Fibroblast of lung (primary cell): ENCODE results near the gene FNDC5.

ENCODE experiments used
- CTCF ChIP-seq, 2 donors: IDR thresholded peaks in 1 of 2; conservative IDR thresholded peaks in 1 of 2; 1 replicate in 1 of 2; 2 replicates in 1 of 2; pipeline ENCODE4 v1.5.1; 2011 to 2012; ENCODE audit warnings: low read length in 2 of 2, control low read depth in 1 of 2, inconsistent platforms in 1 of 2, low read depth in 1 of 2, mild to moderate bottlenecking in 1 of 2
- EZH2 ChIP-seq: IDR thresholded peaks from 2 replicates; pipeline ENCODE4 v1.5.1; 2012; ENCODE audit warnings: low read length, control low read depth, mild to moderate bottlenecking; ENCODE audit errors: missing control alignments

- no peak for TF ChIP-seq CTCF (conservative IDR thresholded peaks at IDR 0.05 in 1 of 2, IDR thresholded peaks at IDR 0.05 in 1 of 2; ENCODE audit: low read depth in 1 of 2, low read length in 2 of 2)
- no peak for TF ChIP-seq EZH2
These were observed 643 bp downstream of the FNDC5 start for GRCh38 chr1:32869923-32870614.
